HG02763 (cell line): ENCODE data around the gene KPNA5.
"Not testable (repeated sequence)": the region's sequence is repeated elsewhere in the genome, so short reads cannot be mapped to it uniquely, and the experiment has no call there.

ENCODE experiments used
- ATAC-seq: cut with Tn5 transposase; IDR thresholded peaks from one replicate; pipeline ENCODE4 v1.9.1; 2021; ENCODE audit warnings: mild to moderate bottlenecking, moderate library complexity; ENCODE audit not compliant: unreplicated experiment

The KPNA5 gene

GRCh38 chr6:116680880-116681672 lies at the start of gene KPNA5:
KPNA5 (plus strand) TSS chr6:116681211; CDS start chr6:116681335, 124 bp downstream.
- peak; percentile 96 for ATAC-seq

GRCh38 chr6:116631379-116631990 lies 49.5 kb upstream of the KPNA5 start:
- ATAC-seq: peak; percentile 68

GRCh38 chr6:116633685-116634084 lies 47.3 kb upstream of the KPNA5 start:
- ATAC-seq: no peak

- no peak for ATAC-seq
Observed at GRCh38 chr6:116648156-116648555, 32.9 kb upstream of the KPNA5 start.

GRCh38 chr6:116649129-116649528 lies 31.9 kb upstream of the KPNA5 start:
- ATAC-seq: no peak

- no peak for ATAC-seq
Observed at GRCh38 chr6:116651916-116652315, 29.1 kb upstream of the KPNA5 start.

GRCh38 chr6:116661594-116661993 lies 19.4 kb upstream of the KPNA5 start:
- ATAC-seq: no peak

- no peak for ATAC-seq
Observed at GRCh38 chr6:116662202-116662601, 18.8 kb upstream of the KPNA5 start.

GRCh38 chr6:116663308-116663707 lies 17.7 kb upstream of the KPNA5 start:
- no peak for ATAC-seq

GRCh38 chr6:116664169-116664568 lies 16.8 kb upstream of the KPNA5 start:
- not testable (repeated sequence) for ATAC-seq

GRCh38 chr6:116665464-116665863 lies 15.5 kb upstream of the KPNA5 start:
- ATAC-seq: no peak

GRCh38 chr6:116666869-116667268 lies 14.1 kb upstream of the KPNA5 start:
- peak; percentile 32 for ATAC-seq

- ATAC-seq: no peak
Observed at GRCh38 chr6:116667623-116668022, 13.4 kb upstream of the KPNA5 start.

- no peak for ATAC-seq
Observed at GRCh38 chr6:116672306-116672705, 8.7 kb upstream of the KPNA5 start.

GRCh38 chr6:116676021-116676420 lies 5.0 kb upstream of the KPNA5 start:
- no peak for ATAC-seq

- no peak for ATAC-seq
Observed at GRCh38 chr6:116682334-116682712, 1.3 kb downstream of the KPNA5 start.

GRCh38 chr6:116685437-116685993 lies 4.5 kb downstream of the KPNA5 start:
- ATAC-seq: no peak

- ATAC-seq: not testable (repeated sequence)
Observed at GRCh38 chr6:116686475-116687101, 5.6 kb downstream of the KPNA5 start.

GRCh38 chr6:116691154-116691553 lies 10.1 kb downstream of the KPNA5 start:
- ATAC-seq: no peak

- ATAC-seq: not testable (repeated sequence)
Observed at GRCh38 chr6:116692873-116693272, 11.9 kb downstream of the KPNA5 start.

GRCh38 chr6:116693275-116693674 lies 12.3 kb downstream of the KPNA5 start:
- ATAC-seq: not testable (repeated sequence)

- ATAC-seq: peak; percentile 87
Observed at GRCh38 chr6:116695401-116695800, 14.4 kb downstream of the KPNA5 start.
